Spleen (tissue), 11 donors: ENCODE data around the gene OR2T1. TPM values are rescaled to one million over a fixed set of nuclear protein-coding genes. Genes with fewer than 3 reads are reported as not detected.

Experiments used
- DNase-seq: peaks from one replicate; pipeline ENCODE4 v3.0.0-alpha.2; 2020
- H3K27ac ChIP-seq, 8 donors: fragments of 200-600 bp; sonication (generic) in 7 of 8; 1 replicate in 4 of 8; 2 replicates in 4 of 8; pipeline versions ENCODE4 v1.5.0 to v1.8.0; 2016 to 2021; ENCODE audit warnings: inconsistent platforms in 4 of 8, mild to moderate bottlenecking in 4 of 8, moderate library complexity in 1 of 8
- H3K27me3 ChIP-seq, 7 donors: fragments of 200-600 bp; sonication (generic) in 6 of 7; replicated peaks in 1 of 7; 1 replicate in 4 of 7; 2 replicates in 3 of 7; pipeline versions ENCODE4 v1.5.0 to v1.8.0; 2016 to 2021; ENCODE audit warnings: inconsistent platforms in 3 of 7, mild to moderate bottlenecking in 1 of 7
- H3K36me3 ChIP-seq, 6 donors: fragments of 200-600 bp; sonication (generic) in 5 of 6; 1 replicate in 4 of 6; 2 replicates in 2 of 6; pipeline versions ENCODE4 v1.5.0 to v1.8.0; 2016 to 2021; ENCODE audit warnings: inconsistent platforms in 2 of 6
- H3K4me1 ChIP-seq, 6 donors: fragments of 200-600 bp; sonication (generic) in 5 of 6; 1 replicate in 3 of 6; 2 replicates in 3 of 6; pipeline versions ENCODE4 v1.5.0 to v1.8.0; 2016 to 2021; ENCODE audit warnings: inconsistent platforms in 3 of 6
- H3K4me3 ChIP-seq, 8 donors: fragments of 200-600 bp; sonication (generic) in 7 of 8; 1 replicate in 4 of 8; 2 replicates in 4 of 8; pipeline versions ENCODE4 v1.5.0 to v1.8.0; 2016 to 2021; ENCODE audit warnings: inconsistent platforms in 4 of 8, mild to moderate bottlenecking in 4 of 8, moderate library complexity in 2 of 8
- H3K9me3 ChIP-seq, 8 donors: fragments of 200-600 bp; sonication (generic) in 7 of 8; 1 replicate in 4 of 8; 2 replicates in 4 of 8; pipeline versions ENCODE4 v1.5.0 to v1.8.0; 2016 to 2021; ENCODE audit warnings: inconsistent platforms in 4 of 8
- POLR2A ChIP-seq, 3 donors: fragments of 450-650 bp; IDR thresholded peaks; one replicate each; pipeline ENCODE4 v1.5.1; 2017; ENCODE audit warnings: antibody characterized with exemption in 3 of 3, mild to moderate bottlenecking in 1 of 3
- POLR2AphosphoS5 ChIP-seq, 3 donors: sonication (generic); formaldehyde crosslinking; IDR thresholded peaks; one replicate each; pipeline ENCODE4 v1.5.1; 2017; ENCODE audit warnings: antibody characterized with exemption in 3 of 3
- WGBS, 5 donors: extraction: QIAGEN DNeasy Blood & Tissue Kit in 3 of 5; methylation state at CpG; one replicate each; pipeline versions ENCODE4 v1.1.5 to v1.1.7; 2013 to 2018; 5-methylcytosine and 5-hydroxymethylcytosine counted together
- intact Hi-C: fragments of 100-400 bp; cut with DNase I; formaldehyde crosslinking; loops from one replicate; pipeline ENCODE4 v1.15.0; 2023; ENCODE audit warnings: low total_unique reads
- polyA plus RNA-seq, 3 donors: library from polyadenylated mRNA; stranded (reverse); fragments of 200-250 nt; gene quantifications; one replicate each; pipeline ENCODE4 v1.2.1, GENCODE V29; 2013
- total RNA-seq, 7 donors: library from RNA; depleted of rRNA in 3 of 7; stranded (reverse); fragments of >200 nt in 3 of 7; fragmentation: NEBNext Ultra II Directional in 4 of 7; extraction: Animal tissue kit (Norgen Biotek cat#: 25700) in 4 of 7; gene quantifications; one replicate each; pipeline versions ENCODE4 v1.1.0 to v1.2.1, GENCODE V29; 2016 to 2021
- TF ChIP-seq, protein P1 (sequence below), 11 experiments: fragments of 200-600 bp in 7 of 11; fragments of 450-650 bp in 4 of 11; sonication (generic) in 4 of 11; IDR thresholded peaks in 8 of 11; conservative IDR thresholded peaks in 3 of 11; 1 replicate in 7 of 11; 2 replicates in 4 of 11; pipeline versions ENCODE4 v1.4.0 to v1.8.0; 2016 to 2021; ENCODE audit warnings: antibody characterized with exemption in 11 of 11, inconsistent platforms in 4 of 11, mild to moderate bottlenecking in 1 of 11
- donor health status: healthy with polysubstance abuse.
- donor health status: DM: no; HTN: no; CAD: no; lungs with moderate emphysema.
- donor health status: DM: no; HTN: no; CAD: no.
- donor health status: Bipolar disorder and iron deficiency.
- donor health status: healthy.
- donor health status: DM: no; HTN: no; CAD: no.
- donor health status: DM: yes; HTN: yes; CAD: no.

OR2T1 gene
- total and polyA plus RNA-seq, 10 donors, result not detected

DNA sequence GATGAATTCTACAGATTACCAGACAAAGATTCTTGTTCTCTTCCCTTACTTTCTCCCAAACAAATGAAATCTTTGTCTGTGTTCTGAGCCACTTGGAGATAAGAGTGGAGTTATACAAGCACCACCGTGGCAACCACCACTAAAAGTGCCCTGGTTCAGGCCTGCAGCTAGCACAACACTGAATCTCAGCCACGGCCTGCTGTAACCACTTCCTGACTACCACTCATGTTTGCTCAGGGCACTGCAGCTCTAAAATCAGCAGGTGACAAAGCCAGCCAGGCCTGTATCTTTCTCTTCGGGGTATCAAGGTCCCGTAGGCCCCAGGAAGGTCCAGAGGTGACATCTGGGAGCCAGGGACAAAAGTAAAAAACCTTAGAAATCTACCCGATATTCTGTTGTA is 30.5 kb upstream of the OR2T1 start:
- TF ChIP-seq POLR2AphosphoS5 (IDR thresholded peaks at IDR 0.05) (no peak), POLR2A (IDR thresholded peaks at IDR 0.05) (no peak)
- H3K27ac ChIP-seq, result no peak overlapping the region
- H3K9me3 ChIP-seq, result no peaks in the 10 kb centered on the region
- intact Hi-C loops, result no loop called here
- no peak for DNase-seq
- WGBS, 5 donors, result 34 to 50% (median 47%) methylated on average over 5 of the region's 5 CpGs
- no peaks in the 10 kb centered on the region for H3K27me3 ChIP-seq
- H3K4me3 ChIP-seq, result no peak overlapping the region
- no peaks in the 10 kb centered on the region for H3K4me1 ChIP-seq
- H3K36me3 ChIP-seq, result no peaks in the 10 kb centered on the region

DNA sequence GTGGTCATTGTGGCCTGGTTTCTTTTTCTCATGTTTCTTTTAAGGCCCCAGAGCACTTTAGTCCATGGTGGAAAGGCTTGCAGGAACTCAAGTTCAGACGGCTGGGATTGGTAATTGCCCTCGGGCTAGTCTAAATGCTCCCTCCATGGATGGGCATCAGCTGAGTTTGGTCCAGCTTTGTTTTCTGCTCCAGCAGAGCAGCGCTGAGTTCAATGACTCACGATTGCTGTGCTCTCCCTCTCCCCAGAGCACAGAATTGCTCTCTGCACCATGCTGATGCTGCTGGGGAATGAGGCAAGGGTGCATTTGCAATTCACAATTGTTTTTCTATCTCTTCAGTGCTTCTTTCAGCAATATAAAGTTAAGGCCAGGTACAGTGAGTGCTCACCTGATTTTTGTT is 29.1 kb upstream of the OR2T1 start:
- intact Hi-C loops, result no loop called here
- no peak for DNase-seq
- TF ChIP-seq POLR2A (IDR thresholded peaks at IDR 0.05), result no peak
- TF ChIP-seq, protein P1, sequence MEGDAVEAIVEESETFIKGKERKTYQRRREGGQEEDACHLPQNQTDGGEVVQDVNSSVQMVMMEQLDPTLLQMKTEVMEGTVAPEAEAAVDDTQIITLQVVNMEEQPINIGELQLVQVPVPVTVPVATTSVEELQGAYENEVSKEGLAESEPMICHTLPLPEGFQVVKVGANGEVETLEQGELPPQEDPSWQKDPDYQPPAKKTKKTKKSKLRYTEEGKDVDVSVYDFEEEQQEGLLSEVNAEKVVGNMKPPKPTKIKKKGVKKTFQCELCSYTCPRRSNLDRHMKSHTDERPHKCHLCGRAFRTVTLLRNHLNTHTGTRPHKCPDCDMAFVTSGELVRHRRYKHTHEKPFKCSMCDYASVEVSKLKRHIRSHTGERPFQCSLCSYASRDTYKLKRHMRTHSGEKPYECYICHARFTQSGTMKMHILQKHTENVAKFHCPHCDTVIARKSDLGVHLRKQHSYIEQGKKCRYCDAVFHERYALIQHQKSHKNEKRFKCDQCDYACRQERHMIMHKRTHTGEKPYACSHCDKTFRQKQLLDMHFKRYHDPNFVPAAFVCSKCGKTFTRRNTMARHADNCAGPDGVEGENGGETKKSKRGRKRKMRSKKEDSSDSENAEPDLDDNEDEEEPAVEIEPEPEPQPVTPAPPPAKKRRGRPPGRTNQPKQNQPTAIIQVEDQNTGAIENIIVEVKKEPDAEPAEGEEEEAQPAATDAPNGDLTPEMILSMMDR (IDR thresholded peaks at IDR 0.05 in 8 of 11, conservative IDR thresholded peaks at IDR 0.05 in 3 of 11), result no peak

DNA sequence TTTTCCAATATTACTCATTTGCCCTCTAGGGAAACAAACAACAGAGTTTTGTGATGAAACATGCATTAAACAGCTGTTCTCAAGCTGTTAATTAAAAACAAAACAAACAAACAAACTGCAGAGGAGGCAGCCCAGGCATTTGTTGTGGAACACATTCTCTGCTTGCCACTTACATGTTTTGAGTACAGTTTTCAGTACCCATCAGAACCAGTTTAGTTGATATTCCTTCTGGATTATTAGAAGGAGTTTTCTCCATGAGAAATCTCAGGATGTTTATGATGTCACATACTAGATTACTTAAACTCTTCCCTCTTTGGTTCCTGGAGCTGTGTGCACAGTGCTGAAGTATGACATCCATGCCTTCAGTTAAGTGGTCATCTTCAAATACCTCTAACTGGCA is 27.4 kb upstream of the OR2T1 start, which contains the start of gene OR2T6:
OR2T6 (plus strand) TSS at position 301 of the 400 bp plus-strand sequence. CDS start 11,863 bp downstream, outside the sequence.
- intact Hi-C loops, result no loop called here
- Histone ChIP-seq H3K4me3 (no peak within 1 kb of the TSS), H3K27ac (no peak within 1 kb of the TSS), H3K9me3 (no peaks in the 10 kb centered on the region), H3K27me3 (no peaks in the 10 kb centered on the region), H3K36me3 (no peaks in the 10 kb centered on the region), H3K4me1 (no peaks in the 10 kb centered on the region)
- TF ChIP-seq, protein P1 (IDR thresholded peaks at IDR 0.05 in 8 of 11, conservative IDR thresholded peaks at IDR 0.05 in 3 of 11), result no peak
- TF ChIP-seq POLR2A (IDR thresholded peaks at IDR 0.05) (no peak), POLR2AphosphoS5 (IDR thresholded peaks at IDR 0.05) (no peak)
- DNase-seq, result no peak

More for the DNA sequence above, 29.1 kb upstream of the OR2T1 start:
- WGBS, 5 donors, result 78 to 93% (median 81%) methylated on average over 4 of the region's 4 CpGs
- Histone ChIP-seq H3K4me3 (no peak overlapping the region), H3K4me1 (no peaks in the 10 kb centered on the region), H3K27ac (no peak overlapping the region), H3K36me3 (no peaks in the 10 kb centered on the region), H3K27me3 (no peaks in the 10 kb centered on the region), H3K9me3 (no peaks in the 10 kb centered on the region)

DNA sequence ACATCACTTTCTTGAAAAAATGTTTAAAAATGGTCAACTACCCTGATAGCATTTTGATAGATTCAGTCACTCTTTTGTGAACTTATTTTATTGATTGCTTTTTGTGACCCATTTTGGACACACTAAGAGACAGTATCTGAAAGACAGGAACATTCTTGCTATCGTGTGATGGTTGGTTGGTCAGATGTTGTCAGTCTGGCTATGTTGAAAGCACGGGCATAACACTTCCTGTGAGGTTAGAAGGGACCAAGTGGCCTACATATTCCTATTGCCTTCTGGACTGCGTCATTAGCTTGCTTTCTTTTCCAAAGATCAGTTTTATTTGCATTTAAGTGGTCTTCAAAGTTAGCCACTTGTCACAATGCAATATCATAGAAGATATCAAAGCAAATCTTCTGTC is 25.9 kb upstream of the OR2T1 start:
- Histone ChIP-seq H3K4me1 (no peaks in the 10 kb centered on the region), H3K9me3 (no peaks in the 10 kb centered on the region), H3K4me3 (no peak overlapping the region), H3K36me3 (no peaks in the 10 kb centered on the region), H3K27me3 (no peaks in the 10 kb centered on the region), H3K27ac (no peak overlapping the region)
- TF ChIP-seq POLR2A (IDR thresholded peaks at IDR 0.05) (no peak), POLR2AphosphoS5 (IDR thresholded peaks at IDR 0.05) (no peak)
- TF ChIP-seq, protein P1 (IDR thresholded peaks at IDR 0.05 in 8 of 11, conservative IDR thresholded peaks at IDR 0.05 in 3 of 11), result no peak
- WGBS, 5 donors, result 37 to 66% (median 46%) methylated on average over 3 of the region's 3 CpGs
- intact Hi-C loops, result no loop called here
- no peak for DNase-seq

DNA sequence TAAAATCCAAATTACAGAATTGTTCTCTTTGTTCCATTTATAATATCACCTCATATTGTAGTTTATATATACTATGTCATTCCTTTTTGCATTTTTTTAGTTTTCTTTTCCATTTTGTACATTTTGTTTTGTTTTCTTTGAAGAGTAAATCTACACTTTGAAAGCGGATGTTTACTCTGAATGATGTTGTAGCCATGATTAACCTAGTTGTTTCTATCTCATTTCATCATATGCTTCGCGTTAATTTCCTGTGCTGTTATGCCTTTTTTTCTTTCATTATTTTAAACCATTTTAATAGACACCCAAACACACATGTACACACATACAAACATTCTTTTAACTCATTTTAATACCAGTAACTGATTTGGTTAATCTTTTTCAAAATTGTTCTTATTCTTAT is 22.0 kb upstream of the OR2T1 start:
- Histone ChIP-seq H3K4me3 (no peak overlapping the region), H3K36me3 (no peaks in the 10 kb centered on the region), H3K27me3 (no peaks in the 10 kb centered on the region), H3K27ac (no peak overlapping the region), H3K9me3 (no peaks in the 10 kb centered on the region), H3K4me1 (no peaks in the 10 kb centered on the region)
- WGBS, 5 donors, result 88 to 97% (median 91%) methylated on average over 3 of the region's 3 CpGs
- DNase-seq, result no peak
- TF ChIP-seq POLR2AphosphoS5 (IDR thresholded peaks at IDR 0.05), result no peak
- TF ChIP-seq, protein P1 (IDR thresholded peaks at IDR 0.05 in 8 of 11, conservative IDR thresholded peaks at IDR 0.05 in 3 of 11), result no peak
- TF ChIP-seq POLR2A (IDR thresholded peaks at IDR 0.05), result no peak
- intact Hi-C loops, result no loop called here
